Neuronal stem cell (in vitro differentiated cells): Measurements from ENCODE around the gene LEMD3.

Source experiments
- DNase-seq: peaks from one replicate; pipeline ENCODE4 v3.0.0-alpha.2; 2013; ENCODE audit warnings: low spot score
- H2AFZ ChIP-seq: one replicate; pipeline ENCODE4 v1.6.1; 2013; ENCODE audit warnings: mild to moderate bottlenecking, low read length, inconsistent platforms
- H2AK5ac ChIP-seq: 2 replicates; pipeline ENCODE4 v1.6.1; 2013; ENCODE audit warnings: low read depth, mild to moderate bottlenecking, inconsistent platforms, low read length, moderate library complexity, mixed read lengths
- H2BK120ac ChIP-seq: 2 replicates; pipeline ENCODE4 v1.6.1; 2013; ENCODE audit warnings: low read depth, mild to moderate bottlenecking, inconsistent platforms, low read length, moderate library complexity, mixed read lengths
- H2BK12ac ChIP-seq: one replicate; pipeline ENCODE4 v1.6.1; 2013; ENCODE audit warnings: low read length, inconsistent platforms
- H2BK15ac ChIP-seq: 2 replicates; pipeline ENCODE4 v1.6.1; 2013; ENCODE audit warnings: mild to moderate bottlenecking, low read length, inconsistent platforms, mixed read lengths
- H2BK5ac ChIP-seq: one replicate; pipeline ENCODE4 v1.6.1; 2013; ENCODE audit warnings: inconsistent platforms, mild to moderate bottlenecking, low read length, moderate library complexity
- H3K14ac ChIP-seq: one replicate; pipeline ENCODE4 v1.6.1; 2013; ENCODE audit warnings: low read length, inconsistent platforms
- H3K18ac ChIP-seq: 2 replicates; pipeline ENCODE4 v1.6.1; 2013; ENCODE audit warnings: low read length, inconsistent platforms
- H3K23ac ChIP-seq: 2 replicates; pipeline ENCODE4 v1.6.1; 2013; ENCODE audit warnings: low read depth, mild to moderate bottlenecking, mixed read lengths, low read length, inconsistent platforms; ENCODE audit not compliant: poor library complexity
- H3K27ac ChIP-seq: replicated peaks from 3 replicates; pipeline ENCODE4 v1.5.1; 2013; ENCODE audit warnings: low read length, inconsistent platforms
- H3K27me3 ChIP-seq, 3 experiments: 2 replicates each; pipeline ENCODE4 v1.6.1; 2013; ENCODE audit warnings: low read length in 3 of 3, mild to moderate bottlenecking in 2 of 3, inconsistent platforms in 1 of 3, low read depth in 1 of 3, mixed read lengths in 1 of 3, moderate library complexity in 1 of 3; ENCODE audit not compliant: control insufficient read depth in 3 of 3, insufficient read depth in 3 of 3
- H3K36me3 ChIP-seq, 2 donors: replicated peaks in 1 of 2; 2 replicates each; pipeline ENCODE4 v1.6.1; 2013; ENCODE audit warnings: low read length in 2 of 2; ENCODE audit not compliant: control insufficient read depth in 2 of 2, insufficient read depth in 2 of 2
- H3K4ac ChIP-seq: 2 replicates; pipeline ENCODE4 v1.6.1; 2013; ENCODE audit warnings: inconsistent platforms, mild to moderate bottlenecking, low read length, moderate library complexity
- H3K4me1 ChIP-seq, 2 donors: 1 replicate in 1 of 2; 2 replicates in 1 of 2; pipeline ENCODE4 v1.6.1; 2013; ENCODE audit warnings: low read length in 2 of 2, low read depth in 1 of 2; ENCODE audit not compliant: control insufficient read depth in 2 of 2, insufficient read depth in 1 of 2
- H3K4me2 ChIP-seq: one replicate; pipeline ENCODE4 v1.6.1; 2013; ENCODE audit warnings: mild to moderate bottlenecking, low read length, inconsistent platforms; ENCODE audit not compliant: insufficient read depth, poor library complexity, severe bottlenecking
- H3K4me3 ChIP-seq, 2 donors: 2 replicates each; pipeline ENCODE4 v1.5.1; 2013; ENCODE audit warnings: low read length in 2 of 2, mild to moderate bottlenecking in 2 of 2, inconsistent platforms in 1 of 2, moderate library complexity in 1 of 2
- H3K79me1 ChIP-seq: one replicate; pipeline ENCODE4 v1.6.1; 2013; ENCODE audit warnings: low read depth, mild to moderate bottlenecking, inconsistent platforms, low read length, moderate library complexity
- H3K9ac ChIP-seq: one replicate; pipeline ENCODE4 v1.6.1; 2013; ENCODE audit warnings: mild to moderate bottlenecking, low read depth, low read length, inconsistent platforms; ENCODE audit not compliant: poor library complexity
- H3K9me3 ChIP-seq, 2 donors: replicated peaks in 1 of 2; 2 replicates each; pipeline versions ENCODE3 to v1.6.1; 2013; ENCODE audit warnings: low read length in 2 of 2, mild to moderate bottlenecking in 2 of 2, inconsistent platforms in 1 of 2, low read depth in 1 of 2, mixed read lengths in 1 of 2, moderate library complexity in 1 of 2; ENCODE audit not compliant: control insufficient read depth in 2 of 2, insufficient read depth in 1 of 2
- H4K8ac ChIP-seq: one replicate; pipeline ENCODE4 v1.6.1; 2013; ENCODE audit warnings: low read depth, mild to moderate bottlenecking, inconsistent platforms, low read length, moderate library complexity
- H4K91ac ChIP-seq: one replicate; pipeline ENCODE4 v1.6.1; 2013; ENCODE audit warnings: low read length, low read depth, mild to moderate bottlenecking, inconsistent platforms; ENCODE audit not compliant: poor library complexity
- WGBS, 2 donors: extraction: QIAGEN DNeasy Blood & Tissue Kit; methylation state at CpG; one replicate each; pipeline ENCODE4 v1.1.7; 2013; ENCODE audit warnings: missing lambda C conversion rate in 2 of 2, mixed read lengths in 1 of 2; ENCODE audit not compliant: insufficient read length in 2 of 2, insufficient replicate concordance in 1 of 2; ENCODE audit errors: extremely low coverage in 2 of 2; 5-methylcytosine and 5-hydroxymethylcytosine counted together

Gene LEMD3

DNA sequence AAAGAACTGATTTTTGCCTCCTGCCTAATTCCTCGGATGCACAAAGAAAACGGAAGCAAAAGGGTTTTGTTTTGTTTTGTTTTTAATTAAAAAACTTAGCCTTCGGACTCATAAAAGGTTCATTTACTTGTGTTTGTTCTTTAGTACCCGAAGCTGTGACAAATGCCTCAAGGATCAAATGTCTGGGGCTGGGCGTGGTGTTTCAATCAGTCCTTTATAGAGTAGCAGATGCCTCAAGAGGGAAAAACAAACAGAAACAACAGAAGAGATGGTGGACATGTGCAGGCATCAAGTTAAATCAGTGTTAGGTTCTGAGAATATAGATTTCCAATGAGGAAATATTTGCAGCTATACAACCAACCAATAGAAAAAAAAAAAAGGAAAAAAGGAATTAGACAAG lies 46.7 kb upstream of the LEMD3 start:
- Histone ChIP-seq H3K4me2 (no peak overlapping the region), H2BK5ac (no peak overlapping the region), H3K4me3 (no peak overlapping the region), H2BK15ac (no peak overlapping the region), H3K36me3 (no peaks in the 10 kb centered on the region), H3K4ac (no peak overlapping the region), H2BK12ac (no peak overlapping the region), H3K4me1 (peaks cover 0 to 2% of the 10 kb centered on the region in 2 donors), H2AFZ (no peak overlapping the region), H3K23ac (no peak overlapping the region), H3K27ac (no peak overlapping the region), H2AK5ac (no peak overlapping the region), H3K79me1 (peaks cover 2% of the 10 kb centered on the region), H3K14ac (no peak overlapping the region), H3K9me3 (peaks cover 3 to 6% of the 10 kb centered on the region in 2 donors), H3K27me3 (peaks cover 0 to 74% (median 21%) of the 10 kb centered on the region in 3 experiments), H2BK120ac (no peak overlapping the region), H3K9ac (no peak overlapping the region), H4K91ac (no peak overlapping the region), H4K8ac (no peak overlapping the region), H3K18ac (no peak overlapping the region)
- no peak for DNase-seq
- WGBS, 2 donors = no CpG with 5 or more reads among the region's 5 CpGs

DNA sequence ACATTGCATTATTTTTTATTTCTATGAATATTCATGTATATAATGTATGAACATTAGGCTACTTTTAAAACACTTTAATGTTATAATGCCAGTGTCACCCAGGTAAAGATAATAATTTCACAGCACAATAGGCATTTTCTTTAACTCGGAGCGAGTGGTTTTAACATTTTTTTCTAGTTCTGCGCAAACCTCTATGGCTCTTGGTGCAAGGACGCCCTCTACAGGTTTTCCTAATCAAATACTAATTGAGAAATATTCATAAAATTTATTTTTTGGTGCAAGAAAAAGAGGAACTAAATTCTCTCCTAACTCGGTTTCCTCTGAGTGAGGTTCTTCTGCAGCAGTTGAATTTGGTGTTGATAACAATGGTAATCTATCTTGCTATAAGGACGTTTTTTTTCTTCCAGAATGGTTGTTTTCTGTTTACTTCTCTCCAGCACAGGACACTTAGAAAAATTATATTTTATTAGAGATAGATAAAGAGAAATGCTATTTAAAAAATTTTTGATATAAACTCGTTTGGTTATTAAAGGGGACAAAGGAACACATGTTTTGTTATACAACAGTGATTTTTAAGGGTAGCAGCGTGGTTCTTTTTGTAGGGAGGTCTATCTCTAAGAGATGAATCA lies 45.8 kb upstream of the LEMD3 start:
- Histone ChIP-seq H4K8ac (no peak overlapping the region), H3K23ac (no peak overlapping the region), H4K91ac (no peak overlapping the region), H3K4me2 (no peak overlapping the region), H3K4ac (no peak overlapping the region), H3K4me1 (peaks cover 0 to 2% of the 10 kb centered on the region in 2 donors), H3K9me3 (peaks cover 3 to 6% of the 10 kb centered on the region in 2 donors), H3K9ac (no peak overlapping the region), H2BK5ac (no peak overlapping the region), H2AK5ac (no peak overlapping the region), H3K14ac (no peak overlapping the region), H3K27ac (no peak overlapping the region), H3K4me3 (no peak overlapping the region), H3K79me1 (peaks cover 2% of the 10 kb centered on the region), H2BK120ac (no peak overlapping the region), H2BK12ac (no peak overlapping the region), H3K27me3 (peaks cover 0 to 70% (median 21%) of the 10 kb centered on the region in 3 experiments), H3K18ac (no peak overlapping the region), H2BK15ac (no peak overlapping the region), H3K36me3 (no peaks in the 10 kb centered on the region), H2AFZ (no peak overlapping the region)
- DNase-seq = no peak
- no CpG with 5 or more reads among the region's 8 CpGs for WGBS, 2 donors

DNA sequence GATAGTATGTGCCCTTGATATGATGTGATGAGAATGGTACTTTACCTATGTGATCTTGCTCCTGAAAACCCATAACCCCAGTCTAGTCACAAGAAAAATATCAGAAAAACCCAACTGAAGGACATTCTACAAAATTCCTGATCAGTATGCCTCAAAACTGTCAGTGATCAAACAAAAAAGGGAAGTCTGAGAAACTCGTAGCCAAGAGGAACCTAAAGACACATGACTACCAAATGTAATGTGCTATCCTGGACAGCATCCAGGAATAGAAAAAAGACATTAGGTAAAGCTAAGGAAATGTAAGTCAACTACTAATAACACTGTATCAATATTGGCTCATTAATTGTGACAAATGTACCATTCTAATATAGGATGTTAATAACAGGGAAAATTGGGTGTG lies 44.1 kb upstream of the LEMD3 start:
- Histone ChIP-seq H2BK15ac (no peak overlapping the region), H3K27ac (no peak overlapping the region), H2AFZ (no peak overlapping the region), H2AK5ac (no peak overlapping the region), H3K9ac (no peak overlapping the region), H3K9me3 (peaks cover 3 to 6% of the 10 kb centered on the region in 2 donors), H3K4me2 (no peak overlapping the region), H2BK120ac (no peak overlapping the region), H2BK12ac (no peak overlapping the region), H4K91ac (no peak overlapping the region), H3K27me3 (peaks cover 0 to 55% (median 20%) of the 10 kb centered on the region in 3 experiments), H4K8ac (no peak overlapping the region), H3K18ac (no peak overlapping the region), H3K36me3 (no peaks in the 10 kb centered on the region), H3K14ac (no peak overlapping the region), H3K4me1 (peaks cover 0 to 2% of the 10 kb centered on the region in 2 donors), H2BK5ac (no peak overlapping the region), H3K23ac (no peak overlapping the region), H3K4me3 (no peak overlapping the region), H3K79me1 (peaks cover 2% of the 10 kb centered on the region), H3K4ac (no peak overlapping the region)
- no CpG with 5 or more reads among the region's 1 CpG for WGBS, 2 donors
- DNase-seq = no peak

DNA sequence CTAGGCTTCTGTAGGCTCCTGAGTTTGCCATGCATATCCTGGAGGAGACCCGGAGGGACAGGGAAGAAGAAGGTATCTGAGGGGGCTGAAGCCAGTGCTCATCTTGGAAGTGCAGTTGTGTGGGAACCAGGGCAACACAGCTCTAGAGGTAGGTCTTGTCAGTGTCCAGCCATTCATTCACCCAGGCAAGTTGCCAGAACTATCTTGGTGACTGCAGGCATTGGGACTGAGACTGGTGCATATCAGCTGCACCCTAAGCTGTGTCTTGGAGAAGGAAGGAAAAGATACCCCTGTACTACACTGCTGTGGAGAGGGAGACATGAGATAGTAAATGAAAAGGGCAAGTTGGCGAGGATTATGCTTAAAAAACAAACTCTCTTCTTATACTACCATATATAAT lies 43.4 kb upstream of the LEMD3 start:
- H2AFZ ChIP-seq = no peak overlapping the region
- H3K4ac ChIP-seq = no peak overlapping the region
- H3K36me3 ChIP-seq = no peaks in the 10 kb centered on the region
- H3K27ac ChIP-seq = no peak overlapping the region
- no peak overlapping the region for H3K4me2 ChIP-seq
- H3K23ac ChIP-seq = no peak overlapping the region
- peaks cover 0 to 52% (median 12%) of the 10 kb centered on the region in 3 experiments for H3K27me3 ChIP-seq
- no peak overlapping the region for H4K91ac ChIP-seq
- peak overlapping the region in 1 of 2 donors; percentile 3 for H3K4me3 ChIP-seq
- no peak for DNase-seq
- peak overlapping the region; percentile 30 for H2BK12ac ChIP-seq
- peaks cover 3 to 6% of the 10 kb centered on the region in 2 donors for H3K9me3 ChIP-seq
- H2BK120ac ChIP-seq = no peak overlapping the region
- peaks cover 2% of the 10 kb centered on the region for H3K79me1 ChIP-seq
- peaks cover 0 to 2% of the 10 kb centered on the region in 2 donors for H3K4me1 ChIP-seq
- no peak overlapping the region for H3K9ac ChIP-seq
- H2AK5ac ChIP-seq = no peak overlapping the region
- H4K8ac ChIP-seq = no peak overlapping the region
- H2BK15ac ChIP-seq = no peak overlapping the region
- H3K14ac ChIP-seq = no peak overlapping the region
- WGBS, 2 donors = no CpG with 5 or more reads among the region's 2 CpGs
- H3K18ac ChIP-seq = no peak overlapping the region
- H2BK5ac ChIP-seq = no peak overlapping the region
